ENCODE results near the gene CCDC9B.

GRCh38 chr15:40330368-40330836 lies 10.3 kb downstream of the CCDC9B start:
- TF ChIP-seq EZH2 (IDR thresholded peaks at IDR 0.05; ENCODE audit: insufficient read depth, poor library complexity, severe bottlenecking) (no peak), EZH2phosphoT487 (IDR thresholded peaks at IDR 0.05; ENCODE audit: insufficient read depth, low read depth) (no peak)

Data from GM23248 (cell line).